GM21390 (cell line): ENCODE results near the gene KCNIP2.

Experiments
- ATAC-seq: cut with Tn5 transposase; IDR thresholded peaks from one replicate; pipeline ENCODE4 v1.9.1; 2021; ENCODE audit not compliant: unreplicated experiment

KCNIP2 gene

DNA sequence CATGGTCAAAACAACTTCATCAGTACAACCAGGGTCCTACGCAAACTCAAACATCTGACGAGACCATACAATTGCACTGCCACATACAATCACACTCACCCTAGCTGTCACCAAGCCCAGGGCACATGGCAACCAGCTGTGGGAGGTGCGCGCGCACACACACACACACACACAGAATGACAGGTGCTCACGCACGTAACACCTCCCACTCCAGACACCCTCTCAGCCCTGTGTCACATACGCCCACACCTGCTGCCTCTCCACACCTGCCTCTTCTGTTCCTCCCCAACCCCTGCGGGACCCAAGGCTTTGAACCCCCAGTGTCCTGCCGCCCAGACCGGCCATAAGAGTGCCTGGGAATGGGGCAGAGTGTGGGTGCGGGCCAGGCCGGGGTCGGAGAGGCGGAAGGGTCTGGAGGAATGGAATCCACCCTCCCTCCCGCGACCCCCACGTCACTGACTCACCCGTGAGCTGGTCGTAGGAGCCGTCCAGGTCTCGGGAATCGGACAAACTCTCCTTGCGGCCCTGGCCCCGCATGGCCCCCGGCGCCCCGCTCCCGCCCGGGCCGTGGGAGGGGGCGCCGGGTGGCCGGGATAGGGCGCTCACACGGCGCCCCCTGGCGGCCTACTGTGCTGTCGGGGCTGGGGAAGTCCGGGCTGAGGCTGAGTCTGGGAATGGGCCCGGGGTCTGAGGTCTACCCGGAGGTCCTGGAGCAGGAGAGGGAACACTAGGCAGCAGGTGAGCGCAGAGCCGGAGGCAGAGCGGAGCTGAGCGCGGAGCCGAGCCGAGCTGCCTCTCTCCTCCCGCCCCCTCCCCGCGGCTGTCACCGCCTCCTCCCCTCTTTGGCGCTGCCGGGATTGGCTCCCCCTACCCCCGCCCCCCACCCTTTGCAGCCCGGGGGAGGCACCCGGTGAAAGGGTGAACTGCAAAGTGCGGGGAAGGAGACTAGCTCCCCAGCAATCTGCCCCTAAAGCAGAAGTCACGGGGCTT lies at the start of gene KCNIP2:
Gene KCNIP2 (minus strand): TSS at position 769 of the 990 bp plus-strand sequence. CDS start 232 bp downstream, at position 537.
- ATAC-seq = no peak

GRCh38 chr10:101892782-101893391 lies 49.3 kb upstream of the KCNIP2 start:
- ATAC-seq = no peak

DNA sequence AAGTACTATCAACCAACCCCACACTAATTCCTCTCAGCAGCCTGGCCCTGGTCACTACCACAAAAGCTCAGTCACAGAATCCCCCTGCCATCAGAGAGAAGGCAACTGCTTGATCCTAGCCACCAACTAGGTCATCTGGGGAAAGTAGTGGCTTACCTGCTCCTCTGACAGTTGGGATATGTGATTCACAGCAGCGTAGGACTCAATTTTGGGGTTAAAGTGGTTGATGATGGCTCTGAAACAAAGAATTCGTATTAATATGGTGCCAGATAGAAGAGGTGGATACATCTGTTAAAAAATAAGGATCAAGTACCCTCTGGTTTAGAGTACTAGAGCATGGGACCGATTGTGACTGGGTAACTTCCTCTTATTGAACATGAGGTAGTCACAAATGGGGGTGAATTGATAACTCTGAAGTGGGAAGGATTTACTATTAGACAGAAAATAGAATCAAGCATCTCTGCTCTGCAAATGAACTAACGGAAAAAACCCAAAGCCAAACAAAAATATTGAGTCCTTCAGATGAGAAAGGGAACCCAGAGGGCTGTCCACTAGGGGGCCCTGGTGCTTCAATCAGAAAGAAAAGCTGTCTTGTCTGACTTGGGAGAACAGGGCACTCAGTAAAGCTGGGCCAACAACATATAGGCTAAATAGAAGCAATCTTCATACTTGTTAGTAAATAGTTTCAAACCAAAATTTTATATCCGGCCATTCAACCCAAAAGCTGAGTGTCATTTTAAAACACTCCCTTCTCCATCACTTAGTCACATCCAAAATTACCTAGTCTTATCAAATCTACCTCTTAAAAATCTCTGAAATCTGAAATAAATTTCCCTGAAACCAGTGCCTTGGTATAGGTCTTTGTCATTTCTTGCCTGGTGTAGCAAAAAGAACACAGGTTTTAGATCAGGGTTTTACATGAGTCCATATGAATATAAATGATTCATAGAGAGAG lies 45.9 kb upstream of the KCNIP2 start:
- peak; percentile 60 for ATAC-seq

GRCh38 chr10:101888251-101888949 lies 44.8 kb upstream of the KCNIP2 start:
- ATAC-seq = no peak

- no peak for ATAC-seq
Observed at GRCh38 chr10:101887775-101888174, 44.2 kb upstream of the KCNIP2 start.

GRCh38 chr10:101886521-101887312 lies 43.1 kb upstream of the KCNIP2 start:
- ATAC-seq = no peak

GRCh38 chr10:101881036-101881774 lies 37.6 kb upstream of the KCNIP2 start:
- ATAC-seq = no peak

GRCh38 chr10:101880232-101880573 lies 36.6 kb upstream of the KCNIP2 start:
- ATAC-seq = no peak

- no peak for ATAC-seq
Observed at GRCh38 chr10:101879456-101880231, 36.0 kb upstream of the KCNIP2 start.

DNA sequence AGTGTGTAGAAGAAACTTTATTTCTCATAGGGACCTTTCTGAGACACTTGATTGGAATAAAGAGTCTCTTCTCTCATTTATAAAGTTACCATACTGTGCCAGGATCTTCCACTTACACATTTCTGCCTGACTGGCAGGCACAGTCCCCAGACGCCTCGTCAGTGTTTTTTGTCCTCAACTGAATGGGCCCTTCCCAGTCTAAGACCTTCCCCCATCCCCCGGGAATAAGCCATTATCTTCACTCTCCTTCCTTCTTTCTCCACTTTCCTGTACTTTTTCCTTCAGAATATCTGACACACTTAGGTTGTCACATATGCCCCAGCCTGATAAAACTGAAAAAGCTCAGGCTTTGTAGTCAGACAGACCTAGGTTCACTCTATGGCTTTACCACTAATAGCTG lies 35.3 kb upstream of the KCNIP2 start:
- ATAC-seq = no peak

- no peak for ATAC-seq
Observed at GRCh38 chr10:101875068-101875688, 31.6 kb upstream of the KCNIP2 start.

DNA sequence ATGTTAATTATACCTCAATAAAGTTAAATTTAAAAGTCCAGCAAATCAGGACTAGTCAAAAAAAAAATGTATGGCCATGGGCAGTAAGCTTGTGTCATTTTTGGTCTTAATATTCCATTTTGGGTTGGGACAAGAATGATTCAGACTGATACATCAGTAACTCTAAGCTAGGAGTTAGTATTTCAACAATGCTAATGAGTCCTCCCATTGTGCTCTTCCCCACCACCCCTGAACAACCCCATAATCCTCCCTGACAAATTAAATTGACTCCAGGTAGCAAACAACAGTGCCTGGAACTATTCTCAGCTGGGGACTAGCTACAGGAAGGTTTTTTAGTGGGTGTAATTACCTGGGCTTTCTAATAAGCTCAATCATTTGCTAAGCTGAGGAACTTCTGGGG lies 30.7 kb upstream of the KCNIP2 start:
- ATAC-seq = no peak

DNA sequence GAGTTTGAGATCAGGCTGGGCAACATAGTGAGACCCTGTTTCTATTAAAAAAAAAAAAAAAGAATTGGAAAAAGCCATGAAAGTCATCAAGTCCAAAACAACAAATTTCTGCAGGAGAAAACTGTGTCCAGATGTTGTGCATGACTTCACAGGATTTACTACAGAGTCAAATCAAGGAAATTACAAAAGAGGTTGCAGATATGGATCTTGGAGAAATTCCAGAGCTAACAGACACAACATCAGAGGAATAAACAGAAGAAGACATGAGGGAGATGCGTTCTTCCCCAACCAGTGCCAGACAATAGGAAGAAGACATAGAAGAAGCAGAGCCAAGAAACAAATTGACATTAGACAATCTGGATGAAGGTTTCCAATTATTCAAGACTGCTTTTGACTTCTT lies 24.3 kb upstream of the KCNIP2 start:
- ATAC-seq = no peak

DNA sequence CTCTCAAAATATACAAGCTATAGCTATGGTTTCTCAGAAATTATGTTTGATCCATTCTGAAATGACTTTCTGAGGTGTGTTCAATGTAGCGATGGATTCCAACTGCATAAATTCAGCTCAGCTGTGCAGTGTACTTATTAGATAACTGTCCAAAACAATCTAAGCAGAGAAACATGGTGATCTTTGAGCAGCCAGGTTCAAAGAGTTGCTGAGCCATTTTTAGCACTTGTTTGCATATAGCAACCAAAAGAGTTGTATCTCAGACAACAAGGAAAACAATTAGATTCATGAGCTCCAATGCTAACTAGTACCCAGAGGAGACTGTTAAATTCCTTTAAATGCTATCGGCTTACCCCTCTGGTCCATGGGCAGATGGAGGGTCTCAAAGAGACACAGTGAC lies 15.9 kb upstream of the KCNIP2 start:
- peak; percentile 60 for ATAC-seq

GRCh38 chr10:101858723-101859500 lies 15.3 kb upstream of the KCNIP2 start:
- ATAC-seq = peak; percentile 71

- ATAC-seq = no peak
Observed at GRCh38 chr10:101857802-101858476, 14.3 kb upstream of the KCNIP2 start.

DNA sequence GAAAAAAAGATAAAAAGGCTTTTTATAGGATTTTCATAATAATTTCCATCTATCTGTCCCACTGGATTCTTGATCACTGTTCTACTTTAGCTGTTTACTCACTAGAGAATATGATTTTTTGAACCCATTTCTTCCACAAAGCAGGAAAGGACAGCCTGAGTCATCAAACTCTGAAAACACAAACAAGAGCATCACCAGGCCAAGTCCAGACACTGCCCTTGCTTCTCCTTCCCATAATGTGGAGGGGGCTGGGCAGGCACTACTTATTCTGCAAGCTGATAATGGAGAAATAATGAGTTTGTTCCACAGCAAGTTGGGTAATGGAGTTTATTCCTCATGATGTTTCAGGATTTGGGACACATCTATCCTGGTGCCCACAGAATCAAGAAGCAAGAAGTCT lies 13.0 kb upstream of the KCNIP2 start:
- ATAC-seq = no peak
